ENCODE data around the gene P2RY11.

Gene P2RY11

DNA sequence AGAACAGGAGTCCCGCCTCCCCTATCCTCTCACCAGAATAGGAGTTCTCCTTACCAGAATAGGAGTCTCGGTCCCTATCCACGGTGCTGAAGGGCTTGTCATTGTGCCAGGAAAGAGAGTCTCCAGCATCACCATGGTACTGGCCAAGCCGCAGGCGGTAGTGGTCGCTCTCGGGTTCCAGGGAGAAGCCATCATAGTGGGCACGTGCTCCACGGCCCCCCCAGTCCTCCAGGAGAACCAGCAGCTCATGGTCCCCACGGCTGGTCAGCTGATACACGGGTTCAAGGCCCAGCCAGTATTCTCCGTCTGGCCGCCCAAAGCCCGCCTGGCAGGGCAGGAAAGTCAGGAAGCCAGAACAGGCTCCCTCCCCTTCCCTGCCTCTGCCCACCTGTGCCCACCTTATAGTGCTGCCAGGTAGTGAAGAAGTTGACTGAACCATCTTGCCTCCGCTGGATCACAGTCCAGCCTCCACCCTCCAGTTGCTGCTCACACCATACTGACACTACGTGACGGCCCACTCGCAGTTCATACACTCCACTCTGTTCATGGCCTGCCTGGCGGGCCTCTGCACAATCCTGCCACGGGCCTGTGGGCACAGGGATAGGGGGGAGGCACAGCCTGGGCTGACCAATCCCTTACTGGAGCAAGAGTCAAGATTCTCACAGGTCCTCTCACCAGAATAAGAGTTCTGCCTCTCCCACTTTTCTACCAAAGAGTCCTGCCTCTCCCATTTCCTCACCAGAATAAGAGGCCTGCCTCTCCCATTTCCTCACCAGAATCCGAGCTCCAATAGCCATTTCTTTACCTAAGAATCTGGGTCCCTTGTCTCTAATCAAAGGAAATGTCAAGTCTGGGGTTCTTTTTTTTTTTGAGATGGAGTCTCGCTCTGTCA lies 18.0 kb upstream of the P2RY11 start:
- no peak for DNase-seq (ENCODE audit: low spot score)

DNA sequence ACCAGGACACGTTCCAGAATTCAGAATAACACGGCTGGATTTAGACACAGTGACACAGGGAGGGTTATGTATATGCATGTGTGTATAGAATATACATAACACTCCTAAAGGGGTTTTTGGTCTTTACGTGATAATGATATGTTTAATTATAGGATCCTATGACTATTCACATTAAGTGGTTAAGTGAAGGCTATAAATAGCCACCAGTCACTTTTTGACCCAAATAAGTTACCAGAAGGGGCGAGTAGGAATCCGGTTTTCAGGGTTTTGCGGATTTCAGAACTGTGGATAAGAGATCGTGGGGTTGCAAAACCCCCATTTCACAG lies 15.9 kb upstream of the P2RY11 start:
- no peak for DNase-seq (ENCODE audit: low spot score)

GRCh38 chr19:10095948-10096614 lies 15.4 kb upstream of the P2RY11 start:
- DNase-seq (ENCODE audit: low spot score), result peak; percentile 100

DNA sequence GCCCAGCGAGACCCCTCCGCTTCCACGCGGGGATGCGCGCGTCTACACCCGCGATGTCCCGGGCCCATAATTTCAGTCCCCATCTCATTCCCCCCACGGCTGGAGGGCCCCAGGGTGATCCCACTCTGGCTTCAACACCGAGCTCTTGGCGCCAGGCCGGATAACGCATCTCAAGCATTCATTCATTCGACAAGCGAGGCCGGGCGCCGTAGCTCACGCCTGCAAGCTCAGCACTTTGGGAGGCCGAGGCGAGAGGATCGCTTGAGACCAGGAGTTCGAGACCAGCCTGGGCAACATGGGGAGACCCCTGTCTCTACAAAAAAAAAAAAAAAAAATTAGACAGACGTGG lies 14.9 kb upstream of the P2RY11 start:
- DNase-seq (ENCODE audit: low spot score), result no peak

DNA sequence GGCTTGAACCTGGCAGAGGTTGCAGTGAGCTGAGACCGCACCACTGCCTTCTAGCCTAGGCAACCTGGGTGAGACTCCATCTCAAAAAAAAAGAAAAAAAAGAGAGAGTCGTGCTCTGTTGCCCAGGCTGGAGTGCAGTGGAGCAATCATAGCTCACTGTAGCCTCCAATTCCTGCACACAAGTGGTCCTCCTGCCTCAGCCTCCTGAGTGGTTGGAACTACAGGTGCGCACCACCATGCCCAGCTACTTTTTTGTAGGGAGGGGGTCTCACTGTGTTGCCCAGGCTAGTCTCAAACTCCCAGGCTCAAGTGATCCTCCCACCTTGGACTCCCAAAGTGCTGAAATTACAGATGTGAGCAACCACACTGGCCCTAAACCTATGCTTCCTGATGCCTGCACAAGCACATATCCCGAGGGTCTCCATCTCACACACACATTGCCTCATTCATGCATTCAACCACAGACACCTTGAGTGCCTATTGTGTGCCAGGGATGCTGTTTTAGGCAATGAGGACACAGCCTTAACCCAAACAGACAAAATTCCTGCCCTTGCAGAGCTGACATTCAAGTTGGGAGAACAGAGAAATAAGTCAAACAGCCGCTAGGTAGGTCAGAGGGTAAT lies 11.2 kb upstream of the P2RY11 start:
- DNase-seq (ENCODE audit: low spot score), result no peak

- DNase-seq (ENCODE audit: low spot score), result no peak
These were observed 8.7 kb upstream of the P2RY11 start for GRCh38 chr19:10102787-10103236.

DNA sequence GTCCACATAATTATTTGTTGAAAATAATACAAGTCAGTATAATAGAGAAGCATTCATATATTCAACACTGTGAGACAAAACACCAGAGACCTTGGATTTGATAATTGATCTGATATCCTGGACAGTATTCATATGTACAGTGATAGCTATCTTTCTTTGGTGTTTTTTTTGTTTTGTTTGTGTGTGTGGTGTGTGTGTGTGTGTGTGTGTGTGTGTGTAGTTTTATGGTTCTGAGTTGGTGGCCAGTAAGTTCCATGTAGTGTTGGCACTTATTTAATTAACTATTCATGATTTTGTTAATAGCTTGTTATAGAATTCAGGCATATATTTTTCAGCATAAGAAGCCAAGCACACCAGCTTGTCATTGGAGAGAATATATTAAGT lies 7.4 kb upstream of the P2RY11 start:
- no peak for DNase-seq (ENCODE audit: low spot score)

- no peak for DNase-seq (ENCODE audit: low spot score)
These were observed 6.6 kb upstream of the P2RY11 start for GRCh38 chr19:10104665-10105508.

GRCh38 chr19:10105509-10106099 lies 5.9 kb upstream of the P2RY11 start:
- DNase-seq (ENCODE audit: low spot score), result no peak

DNA sequence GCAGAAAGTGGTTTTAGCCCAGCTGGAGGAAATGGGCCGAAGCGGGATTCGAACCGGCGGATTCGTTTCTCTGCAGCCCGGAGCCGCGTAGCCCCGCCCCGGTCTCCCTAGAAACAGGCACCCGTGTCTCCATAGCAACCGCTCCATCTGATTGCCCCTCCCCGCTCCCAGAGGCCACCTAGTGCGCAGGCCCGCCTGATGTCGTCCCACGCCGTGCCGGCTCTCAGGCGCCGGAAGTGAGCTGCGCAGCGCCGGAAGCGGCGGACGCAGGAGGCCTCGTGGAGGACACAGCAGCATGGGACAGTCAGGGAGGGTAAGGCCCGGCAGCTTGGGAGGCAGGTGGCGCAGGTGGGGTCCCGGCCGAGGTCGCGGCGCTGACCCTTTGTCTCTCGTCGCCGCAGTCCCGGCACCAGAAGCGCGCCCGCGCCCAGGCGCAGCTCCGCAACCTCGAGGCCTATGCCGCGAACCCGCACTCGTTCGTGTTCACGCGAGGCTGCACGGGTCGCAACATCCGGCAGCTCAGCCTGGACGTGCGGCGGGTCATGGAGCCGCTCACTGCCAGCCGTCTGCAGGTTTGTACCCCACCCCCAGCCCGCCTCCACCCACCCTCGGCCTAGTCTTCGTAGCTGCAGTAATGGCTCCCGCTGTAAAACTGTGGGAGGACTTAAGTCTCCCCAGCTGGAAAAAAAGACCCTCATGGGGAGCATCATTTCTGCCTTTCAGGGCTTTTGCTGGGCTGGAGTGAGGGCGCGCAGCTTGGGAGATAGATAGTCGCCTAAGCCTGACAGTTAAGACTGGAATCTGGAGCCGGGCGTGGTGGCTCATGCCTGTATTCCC lies 5.2 kb upstream of the P2RY11 start, which contains the start of gene PPAN:
TSS of gene PPAN (plus strand) at position 263 of the 837 bp plus-strand sequence. CDS start at position 296, 33 bp downstream.
- DNase-seq (ENCODE audit: low spot score), result peak; percentile 100

DNA sequence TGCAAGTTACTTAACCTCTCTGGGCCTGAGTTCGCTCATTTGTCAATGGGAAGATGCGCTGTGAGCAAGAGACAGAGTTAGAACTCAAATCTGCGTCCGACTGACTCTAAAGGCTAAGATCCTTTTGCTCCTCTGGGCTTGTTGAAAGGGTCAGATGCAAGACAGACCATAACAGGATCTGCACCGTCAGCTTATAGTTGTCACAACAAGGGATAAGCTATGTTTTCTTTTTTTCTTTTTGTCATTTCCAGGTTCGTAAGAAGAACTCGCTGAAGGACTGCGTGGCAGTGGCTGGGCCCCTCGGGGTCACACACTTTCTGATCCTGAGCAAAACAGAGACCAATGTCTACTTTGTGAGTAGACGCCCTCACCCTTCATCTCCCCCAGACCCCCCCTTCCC lies 4.2 kb upstream of the P2RY11 start:
- DNase-seq (ENCODE audit: low spot score), result no peak

GRCh38 chr19:10107817-10108367 lies 3.6 kb upstream of the P2RY11 start:
- no peak for DNase-seq (ENCODE audit: low spot score)

- DNase-seq (ENCODE audit: low spot score), result no peak
These were observed 2.0 kb upstream of the P2RY11 start for GRCh38 chr19:10109528-10109927.

- DNase-seq (ENCODE audit: low spot score), result no peak
These were observed 1.2 kb upstream of the P2RY11 start for GRCh38 chr19:10110076-10110971.

- no peak for DNase-seq (ENCODE audit: low spot score)
These were observed 548 bp upstream of the P2RY11 start for GRCh38 chr19:10110972-10111317.

- DNase-seq (ENCODE audit: low spot score), result no peak
These were observed 706 bp downstream of the P2RY11 start for GRCh38 chr19:10112037-10112761.

DNA sequence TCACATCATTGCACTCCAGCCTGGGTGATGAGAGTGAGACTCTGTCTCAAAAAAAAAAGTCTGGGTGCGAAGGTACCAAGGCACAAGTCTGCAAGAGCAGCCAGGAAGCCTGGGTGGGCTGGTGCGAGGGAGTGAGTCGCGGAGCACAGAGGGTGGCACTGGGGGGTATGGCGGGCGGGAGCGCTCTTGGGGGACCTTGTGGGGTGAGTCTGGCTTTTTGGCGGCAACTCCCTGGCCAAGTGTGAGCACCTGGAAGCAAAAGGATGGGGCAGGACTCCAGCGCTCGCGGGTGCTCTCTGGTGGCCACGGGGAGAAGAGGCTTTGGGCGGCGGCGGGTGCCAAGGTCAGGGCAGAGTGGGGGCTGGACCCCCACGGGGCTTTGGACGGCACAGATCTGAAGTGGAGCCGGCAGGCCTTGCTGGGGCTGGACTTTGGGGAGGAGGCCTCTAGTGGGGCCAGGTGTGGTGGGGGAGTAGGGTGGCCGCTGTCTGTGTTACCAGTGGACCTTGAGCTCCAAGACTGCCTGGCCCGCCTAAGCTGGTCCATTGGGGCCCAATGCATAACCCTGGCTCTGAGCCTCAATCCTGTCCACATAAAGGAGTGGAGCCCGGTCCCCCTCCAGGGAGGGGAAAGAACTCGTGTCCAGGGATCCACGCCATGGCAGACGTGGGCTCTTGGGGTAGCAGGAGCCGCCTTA lies 1.6 kb downstream of the P2RY11 start:
- DNase-seq (ENCODE audit: low spot score), result peak; percentile 49

DNA sequence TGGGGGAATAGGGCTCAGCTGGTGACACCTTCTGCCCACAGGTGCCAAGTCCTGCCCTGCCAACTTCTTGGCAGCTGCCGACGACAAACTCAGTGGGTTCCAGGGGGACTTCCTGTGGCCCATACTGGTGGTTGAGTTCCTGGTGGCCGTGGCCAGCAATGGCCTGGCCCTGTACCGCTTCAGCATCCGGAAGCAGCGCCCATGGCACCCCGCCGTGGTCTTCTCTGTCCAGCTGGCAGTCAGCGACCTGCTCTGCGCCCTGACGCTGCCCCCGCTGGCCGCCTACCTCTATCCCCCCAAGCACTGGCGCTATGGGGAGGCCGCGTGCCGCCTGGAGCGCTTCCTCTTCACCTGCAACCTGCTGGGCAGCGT lies 2.1 kb downstream of the P2RY11 start:
- DNase-seq (ENCODE audit: low spot score), result no peak
